Fibroblast of lung (primary cell): ENCODE results near the gene RERG.

Experiments used
- CTCF ChIP-seq, 2 donors: IDR thresholded peaks in 1 of 2; conservative IDR thresholded peaks in 1 of 2; 1 replicate in 1 of 2; 2 replicates in 1 of 2; pipeline ENCODE4 v1.5.1; 2011 to 2012; ENCODE audit warnings: low read length in 2 of 2, control low read depth in 1 of 2, inconsistent platforms in 1 of 2, low read depth in 1 of 2, mild to moderate bottlenecking in 1 of 2
- EZH2 ChIP-seq: IDR thresholded peaks from 2 replicates; pipeline ENCODE4 v1.5.1; 2012; ENCODE audit warnings: low read length, control low read depth, mild to moderate bottlenecking; ENCODE audit errors: missing control alignments

GRCh38 chr12:15188127-15188526, 33.1 kb downstream of the RERG start:
- TF ChIP-seq CTCF (conservative IDR thresholded peaks at IDR 0.05 in 1 of 2, IDR thresholded peaks at IDR 0.05 in 1 of 2; ENCODE audit: low read depth in 1 of 2, low read length in 2 of 2) (no peak), EZH2 (no peak)
